DOHH2 (cell line): Measurements from ENCODE around the gene TSHZ3.

Experiments
- H3F3A ChIP-seq: fragments of 200-600 bp; sonication (generic), shearing (Covaris generic); 2 replicates; pipeline ENCODE4 v1.6.0; 2016; ENCODE audit warnings: antibody characterized with exemption, mild to moderate bottlenecking; ENCODE audit not compliant: control insufficient read depth, insufficient read depth
- H3K27ac ChIP-seq: fragments of 200-600 bp; sonication (generic); 2 replicates; pipeline ENCODE4 v1.5.1; 2014; ENCODE audit warnings: low read depth, mild to moderate bottlenecking, low read length, moderate library complexity
- H3K27me3 ChIP-seq: fragments of 200-600 bp; sonication (generic); 2 replicates; pipeline ENCODE4 v1.6.1; 2014; ENCODE audit warnings: mild to moderate bottlenecking, low read length, mixed read lengths; ENCODE audit not compliant: control insufficient read depth
- H3K36me3 ChIP-seq: fragments of 200-600 bp; sonication (generic); 2 replicates; pipeline ENCODE4 v1.6.1; 2014; ENCODE audit warnings: mild to moderate bottlenecking, low read length, moderate library complexity, mixed read lengths; ENCODE audit not compliant: control insufficient read depth
- H3K4me1 ChIP-seq: fragments of 200-600 bp; sonication (generic); 2 replicates; pipeline ENCODE4 v1.6.1; 2014; ENCODE audit warnings: mild to moderate bottlenecking, low read length, mixed read lengths; ENCODE audit not compliant: control insufficient read depth
- H3K4me2 ChIP-seq: fragments of 200-600 bp; sonication (generic); 2 replicates; pipeline ENCODE4 v1.6.0; 2014; ENCODE audit warnings: mild to moderate bottlenecking, low read length, moderate library complexity
- H3K4me3 ChIP-seq: fragments of 200-600 bp; sonication (generic); 2 replicates; pipeline ENCODE4 v1.5.1; 2014; ENCODE audit warnings: mild to moderate bottlenecking, low read length, mixed read lengths
- H3K79me2 ChIP-seq: fragments of 200-600 bp; sonication (generic); 2 replicates; pipeline ENCODE4 v1.6.1; 2014; ENCODE audit warnings: mild to moderate bottlenecking, low read length, mixed read lengths; ENCODE audit not compliant: control insufficient read depth
- H3K9me2 ChIP-seq: fragments of 200-600 bp; sonication (generic); replicated peaks from 2 replicates; pipeline ENCODE4 v1.6.1; 2014; ENCODE audit warnings: mild to moderate bottlenecking, low read length, mixed read lengths; ENCODE audit not compliant: control insufficient read depth
- H3K9me3 ChIP-seq: fragments of 200-600 bp; sonication (generic); 2 replicates; pipeline ENCODE4 v1.6.1; 2014; ENCODE audit warnings: antibody characterized with exemption, low read length, mixed read lengths; ENCODE audit not compliant: control insufficient read depth, insufficient read depth
- H4K20me1 ChIP-seq: fragments of 200-600 bp; sonication (generic); 2 replicates; pipeline ENCODE4 v1.6.0; 2014; ENCODE audit warnings: low read depth, mild to moderate bottlenecking, antibody characterized with exemption, low read length, moderate library complexity; ENCODE audit not compliant: control insufficient read depth, insufficient read depth
- EZH2phosphoT487 ChIP-seq: fragments of 200-600 bp; sonication (generic); IDR thresholded peaks from 2 replicates; pipeline ENCODE4 v1.6.1; 2017; ENCODE audit warnings: borderline replicate concordance, mild to moderate bottlenecking, antibody characterized with exemption, low read length, moderate library complexity, mixed read lengths
- TF ChIP-seq, protein P1 (sequence below): fragments of 200-600 bp; sonication (generic); IDR thresholded peaks from one replicate; pipeline ENCODE4 v1.5.1; 2014; ENCODE audit warnings: antibody characterized with exemption, mild to moderate bottlenecking, low read depth, low read length; ENCODE audit not compliant: poor library complexity, severe bottlenecking

The TSHZ3 gene

GRCh38 chr19:31318790-31319425 is 30.3 kb downstream of the TSHZ3 start:
- TF ChIP-seq, protein P1, sequence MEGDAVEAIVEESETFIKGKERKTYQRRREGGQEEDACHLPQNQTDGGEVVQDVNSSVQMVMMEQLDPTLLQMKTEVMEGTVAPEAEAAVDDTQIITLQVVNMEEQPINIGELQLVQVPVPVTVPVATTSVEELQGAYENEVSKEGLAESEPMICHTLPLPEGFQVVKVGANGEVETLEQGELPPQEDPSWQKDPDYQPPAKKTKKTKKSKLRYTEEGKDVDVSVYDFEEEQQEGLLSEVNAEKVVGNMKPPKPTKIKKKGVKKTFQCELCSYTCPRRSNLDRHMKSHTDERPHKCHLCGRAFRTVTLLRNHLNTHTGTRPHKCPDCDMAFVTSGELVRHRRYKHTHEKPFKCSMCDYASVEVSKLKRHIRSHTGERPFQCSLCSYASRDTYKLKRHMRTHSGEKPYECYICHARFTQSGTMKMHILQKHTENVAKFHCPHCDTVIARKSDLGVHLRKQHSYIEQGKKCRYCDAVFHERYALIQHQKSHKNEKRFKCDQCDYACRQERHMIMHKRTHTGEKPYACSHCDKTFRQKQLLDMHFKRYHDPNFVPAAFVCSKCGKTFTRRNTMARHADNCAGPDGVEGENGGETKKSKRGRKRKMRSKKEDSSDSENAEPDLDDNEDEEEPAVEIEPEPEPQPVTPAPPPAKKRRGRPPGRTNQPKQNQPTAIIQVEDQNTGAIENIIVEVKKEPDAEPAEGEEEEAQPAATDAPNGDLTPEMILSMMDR, result no peak
- TF ChIP-seq EZH2phosphoT487, result no peak
- Histone ChIP-seq H3K36me3 (no peaks in the 10 kb centered on the region), H3K4me3 (no peak overlapping the region), H3K4me2 (no peak overlapping the region), H4K20me1 (no peaks in the 10 kb centered on the region), H3K27me3 (no peaks in the 10 kb centered on the region), H3K4me1 (no peaks in the 10 kb centered on the region), H3K9me2 (no peaks in the 10 kb centered on the region), H3F3A (no peaks in the 10 kb centered on the region), H3K27ac (no peak overlapping the region), H3K9me3 (no peaks in the 10 kb centered on the region; the same call in 1 of the 2 replicates), H3K79me2 (no peaks in the 10 kb centered on the region)

GRCh38 chr19:31317570-31317969 is 31.7 kb downstream of the TSHZ3 start:
- Histone ChIP-seq H3K27ac (no peak overlapping the region), H3K4me3 (no peak overlapping the region), H3K9me2 (no peaks in the 10 kb centered on the region), H3K79me2 (no peaks in the 10 kb centered on the region), H3K9me3 (no peaks in the 10 kb centered on the region), H3K27me3 (no peaks in the 10 kb centered on the region), H3K4me1 (no peaks in the 10 kb centered on the region), H4K20me1 (no peaks in the 10 kb centered on the region), H3K4me2 (no peak overlapping the region), H3F3A (no peaks in the 10 kb centered on the region), H3K36me3 (no peaks in the 10 kb centered on the region)
- no peak for TF ChIP-seq EZH2phosphoT487
- TF ChIP-seq, protein P1, result no peak

GRCh38 chr19:31317093-31317492 is 32.1 kb downstream of the TSHZ3 start:
- H3F3A ChIP-seq, result no peaks in the 10 kb centered on the region
- no peak overlapping the region for H3K27ac ChIP-seq
- H3K9me2 ChIP-seq, result no peaks in the 10 kb centered on the region
- no peaks in the 10 kb centered on the region for H4K20me1 ChIP-seq
- TF ChIP-seq EZH2phosphoT487, result no peak
- TF ChIP-seq, protein P1, result no peak
- no peaks in the 10 kb centered on the region for H3K9me3 ChIP-seq
- H3K79me2 ChIP-seq, result no peaks in the 10 kb centered on the region
- no peaks in the 10 kb centered on the region for H3K36me3 ChIP-seq
- no peak overlapping the region for H3K4me2 ChIP-seq
- no peaks in the 10 kb centered on the region for H3K27me3 ChIP-seq
- no peak overlapping the region for H3K4me3 ChIP-seq
- H3K4me1 ChIP-seq, result no peaks in the 10 kb centered on the region
